ENCODE results near the gene MSI2.

DNA sequence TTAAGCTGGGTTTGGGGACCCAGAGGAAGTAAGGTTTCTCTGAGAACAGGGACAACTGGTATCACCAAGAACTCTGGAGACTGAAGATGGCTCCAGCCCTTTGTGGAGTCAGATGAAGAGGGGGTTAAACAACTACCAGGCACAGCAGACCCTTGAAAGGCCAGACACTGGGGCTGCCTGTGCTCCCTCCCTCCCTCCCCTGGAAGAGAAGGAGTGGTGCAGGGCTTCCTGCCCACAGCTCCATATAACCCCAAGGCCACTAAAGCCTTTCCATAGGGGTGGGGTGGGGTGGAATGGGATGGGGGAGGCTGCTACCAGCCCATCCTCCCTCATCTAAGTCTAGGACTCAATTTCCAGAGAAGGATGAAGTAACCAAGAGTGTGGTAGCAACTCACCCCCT is 422.1 kb downstream of the MSI2 start:
- TF ChIP-seq EZH2 (IDR thresholded peaks at IDR 0.05) = no peak
- TF ChIP-seq POLR2AphosphoS5 (IDR thresholded peaks at IDR 0.05; ENCODE audit: borderline replicate concordance, low read depth, low read length) = no peak

Data from SK-N-MC (cell line).